ENCODE results near the gene PDE4A.

The PDE4A gene

DNA sequence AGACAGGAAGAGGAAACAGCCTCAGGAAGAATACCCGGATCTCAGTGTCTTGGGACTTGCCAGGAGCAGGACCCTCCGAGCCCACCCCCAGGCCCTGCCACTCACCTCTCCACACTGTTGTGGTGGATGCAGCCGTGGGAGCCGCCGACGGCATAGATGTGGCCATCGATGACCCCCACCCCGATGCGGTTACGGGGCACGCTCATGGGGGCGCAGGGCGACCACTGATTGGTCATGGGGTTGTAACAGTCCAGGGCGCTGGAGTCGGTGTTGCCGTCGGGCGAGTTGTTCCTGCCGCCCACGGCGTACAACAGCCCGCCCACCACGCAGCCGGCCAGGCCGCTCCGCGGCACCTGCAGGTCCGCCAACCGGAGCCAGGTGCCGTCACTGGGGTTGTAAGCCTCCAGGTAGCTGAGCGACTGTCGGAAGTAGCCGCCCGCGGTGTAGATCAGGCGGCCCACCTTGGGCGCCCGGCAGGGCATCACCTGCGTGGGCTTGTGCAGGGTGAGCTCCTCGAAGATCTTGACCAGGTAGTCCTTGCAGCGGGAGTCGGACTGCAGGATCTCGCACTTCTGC lies 71.2 kb downstream of the PDE4A start:
- Histone ChIP-seq H3K79me2 (ENCODE audit: insufficient read depth, low read length) (no peaks in the 10 kb centered on the region), H4K20me1 (ENCODE audit: insufficient read depth, low read length) (no peaks in the 10 kb centered on the region), H3K9me2 (ENCODE audit: low read depth, low read length) (no peaks in the 10 kb centered on the region), H3K9ac (ENCODE audit: low read length) (no peak overlapping the region), H3K27me3 (ENCODE audit: insufficient read depth, low read length) (no peaks in the 10 kb centered on the region), H3K36me3 (ENCODE audit: insufficient read depth, low read length) (peaks cover 80% of the 10 kb centered on the region), H3K4me2 (ENCODE audit: low read length) (no peak overlapping the region), H3K27ac (ENCODE audit: low read depth, low read length, poor library complexity, severe bottlenecking) (no peak overlapping the region), H3F3A (ENCODE audit: insufficient read depth, low read length) (no peaks in the 10 kb centered on the region), H2AFZ (ENCODE audit: low read length) (no peak overlapping the region), H3K4me3 (ENCODE audit: low read depth, low read length, poor library complexity, severe bottlenecking) (no peak overlapping the region), H3K4me1 (ENCODE audit: insufficient read depth, low read length, severe bottlenecking) (no peaks in the 10 kb centered on the region), H3K9me3 (ENCODE audit: low read length) (no peaks in the 10 kb centered on the region)
- TF ChIP-seq EZH2 (IDR thresholded peaks at IDR 0.05; ENCODE audit: borderline replicate concordance, low read length) (no peak), CTCF (IDR thresholded peaks at IDR 0.05; ENCODE audit: low read length) (no peak)

DNA sequence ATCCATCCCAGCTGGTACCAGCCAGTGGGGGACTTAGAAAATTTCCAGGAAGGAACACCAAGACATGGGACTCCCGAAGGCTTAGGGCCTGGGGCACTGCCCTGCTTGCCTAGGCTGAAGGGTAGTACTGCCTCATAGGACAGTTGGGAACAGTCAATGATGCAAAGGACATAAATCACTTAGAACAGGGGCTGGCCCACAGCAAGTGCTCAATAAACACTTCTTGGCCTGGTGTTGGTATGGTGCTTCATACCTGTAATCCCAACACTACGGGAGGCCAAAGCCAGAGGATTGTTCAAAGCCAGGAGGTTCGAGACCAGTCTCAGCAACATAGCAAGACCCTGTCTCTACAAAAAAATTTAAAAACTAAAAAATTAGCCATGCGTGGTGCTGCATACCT lies 77.0 kb downstream of the PDE4A start:
- H3K9ac ChIP-seq (ENCODE audit: low read length): no peak overlapping the region

GRCh38 chr19:10499550-10500246 lies 79.4 kb downstream of the PDE4A start:
- Histone ChIP-seq H3K4me2 (ENCODE audit: low read length) (no peak overlapping the region), H3K79me2 (ENCODE audit: insufficient read depth, low read length) (peaks cover 20% of the 10 kb centered on the region), H4K20me1 (ENCODE audit: insufficient read depth, low read length) (no peaks in the 10 kb centered on the region)

More for the DNA sequence above, 77.0 kb downstream of the PDE4A start:
- no peaks in the 10 kb centered on the region for H3F3A ChIP-seq (ENCODE audit: insufficient read depth, low read length)
- H3K27me3 ChIP-seq (ENCODE audit: insufficient read depth, low read length): no peaks in the 10 kb centered on the region
- H2AFZ ChIP-seq (ENCODE audit: low read length): no peak overlapping the region
- no peaks in the 10 kb centered on the region for H4K20me1 ChIP-seq (ENCODE audit: insufficient read depth, low read length)
- peaks cover 70% of the 10 kb centered on the region for H3K36me3 ChIP-seq (ENCODE audit: insufficient read depth, low read length)
- peaks cover 20% of the 10 kb centered on the region for H3K79me2 ChIP-seq (ENCODE audit: insufficient read depth, low read length)
- H3K4me1 ChIP-seq (ENCODE audit: insufficient read depth, low read length, severe bottlenecking): peaks cover 12% of the 10 kb centered on the region
- no peaks in the 10 kb centered on the region for H3K9me2 ChIP-seq (ENCODE audit: low read depth, low read length)
- no peaks in the 10 kb centered on the region for H3K9me3 ChIP-seq (ENCODE audit: low read length)
- H3K4me3 ChIP-seq (ENCODE audit: low read depth, low read length, poor library complexity, severe bottlenecking): no peak overlapping the region
- no peak for TF ChIP-seq EZH2 (IDR thresholded peaks at IDR 0.05; ENCODE audit: borderline replicate concordance, low read length)
- no peak for TF ChIP-seq CTCF (IDR thresholded peaks at IDR 0.05; ENCODE audit: low read length)
- no peak overlapping the region for H3K4me2 ChIP-seq (ENCODE audit: low read length)
- no peak overlapping the region for H3K27ac ChIP-seq (ENCODE audit: low read depth, low read length, poor library complexity, severe bottlenecking)

More at GRCh38 chr19:10499550-10500246, 79.4 kb downstream of the PDE4A start:
- no peak overlapping the region for H3K27ac ChIP-seq (ENCODE audit: low read depth, low read length, poor library complexity, severe bottlenecking)
- H3K9ac ChIP-seq (ENCODE audit: low read length): no peak overlapping the region
- no peaks in the 10 kb centered on the region for H3K9me3 ChIP-seq (ENCODE audit: low read length)
- no peak overlapping the region for H2AFZ ChIP-seq (ENCODE audit: low read length)
- TF ChIP-seq EZH2 (IDR thresholded peaks at IDR 0.05; ENCODE audit: borderline replicate concordance, low read length) (no peak), CTCF (IDR thresholded peaks at IDR 0.05; ENCODE audit: low read length) (no peak)
- no peaks in the 10 kb centered on the region for H3K27me3 ChIP-seq (ENCODE audit: insufficient read depth, low read length)
- no peaks in the 10 kb centered on the region for H3F3A ChIP-seq (ENCODE audit: insufficient read depth, low read length)
- H3K4me3 ChIP-seq (ENCODE audit: low read depth, low read length, poor library complexity, severe bottlenecking): no peak overlapping the region
- H3K9me2 ChIP-seq (ENCODE audit: low read depth, low read length): no peaks in the 10 kb centered on the region
- H3K4me1 ChIP-seq (ENCODE audit: insufficient read depth, low read length, severe bottlenecking): peaks cover 21% of the 10 kb centered on the region
- H3K36me3 ChIP-seq (ENCODE audit: insufficient read depth, low read length): peaks cover 56% of the 10 kb centered on the region
